HG03097 (cell line): ENCODE measurements around the gene TPM2.
A peak's percentile ranks its signal among the peaks of the same experiment; 100 is the strongest.
"Not testable (repeated sequence)": the region's sequence is repeated elsewhere in the genome, so short reads cannot be mapped to it uniquely, and the experiment has no call there.

ENCODE experiments used
- ATAC-seq: cut with Tn5 transposase; IDR thresholded peaks from one replicate; pipeline ENCODE4 v1.9.1; 2021; ENCODE audit not compliant: unreplicated experiment, low FRiP score

Gene TPM2

GRCh38 chr9:35657546-35658136 lies 32.1 kb downstream of the TPM2 start, which contains the start of gene RMRP:
Gene RMRP, minus strand, starts transcription at chr9:35658019.
- ATAC-seq, result peak; percentile 71

GRCh38 chr9:35656831-35657545 lies 32.7 kb downstream of the TPM2 start:
- ATAC-seq, result no peak

- ATAC-seq, result no peak
Measured at GRCh38 chr9:35656348-35656747, 33.4 kb downstream of the TPM2 start.

GRCh38 chr9:35653611-35654010 lies 36.1 kb downstream of the TPM2 start:
- ATAC-seq, result no peak

- ATAC-seq, result no peak
Measured at GRCh38 chr9:35652829-35653209, 36.9 kb downstream of the TPM2 start.

GRCh38 chr9:35651956-35652828 lies 37.5 kb downstream of the TPM2 start:
- no peak for ATAC-seq

GRCh38 chr9:35650341-35651158 lies 39.2 kb downstream of the TPM2 start, which contains the start of gene SIT1:
Gene SIT1, minus strand, starts transcription at chr9:35650931. Its CDS starts 78 bp downstream, at chr9:35650853.
- ATAC-seq, result no peak

- no peak for ATAC-seq
Measured at GRCh38 chr9:35649431-35650340, 40.0 kb downstream of the TPM2 start.

GRCh38 chr9:35646533-35647265 lies 43.0 kb downstream of the TPM2 start:
- peak; percentile 85 for ATAC-seq

GRCh38 chr9:35646153-35646532 lies 43.6 kb downstream of the TPM2 start:
- ATAC-seq, result no peak

- not testable (repeated sequence) for ATAC-seq
Measured at GRCh38 chr9:35645736-35646135, 44.0 kb downstream of the TPM2 start.

- no peak for ATAC-seq
Measured at GRCh38 chr9:35643046-35643445, 46.7 kb downstream of the TPM2 start.

GRCh38 chr9:35641478-35641877 lies 48.2 kb downstream of the TPM2 start:
- not testable (repeated sequence) for ATAC-seq

- ATAC-seq, result not testable (repeated sequence)
Measured at GRCh38 chr9:35640431-35640830, 49.3 kb downstream of the TPM2 start.

- no peak for ATAC-seq
Measured at GRCh38 chr9:35639631-35640030, 50.1 kb downstream of the TPM2 start.

GRCh38 chr9:35639225-35639624 lies 50.5 kb downstream of the TPM2 start:
- not testable (repeated sequence) for ATAC-seq

- not testable (repeated sequence) for ATAC-seq
Measured at GRCh38 chr9:35638751-35639150, 51.0 kb downstream of the TPM2 start.

- ATAC-seq, result not testable (repeated sequence)
Measured at GRCh38 chr9:35637427-35637955, 52.2 kb downstream of the TPM2 start.
